ENCODE data around the gene P2RX4.

GRCh38 chr12:121233628-121234020 lies 23.7 kb downstream of the P2RX4 start:
- TF ChIP-seq CTCF (conservative IDR thresholded peaks at IDR 0.05) (no peak), EZH2 (IDR thresholded peaks at IDR 0.05; ENCODE audit: low read depth) (no peak)

Data from PC-9 (cell line).